OCI-LY3 (cell line): ENCODE results near the gene AGBL1.

Experiments
- H2AFZ ChIP-seq: fragments of 200-600, 300-600 bp; shearing (Covaris generic); 2 replicates; pipeline ENCODE4 v1.6.0; 2014; ENCODE audit warnings: antibody characterized with exemption, low read depth, low read length
- H3K27ac ChIP-seq: fragments of 200-600, 300-600 bp; sonication (generic); 2 replicates; pipeline ENCODE4 v1.5.1; 2014; ENCODE audit warnings: mild to moderate bottlenecking, low read length, moderate library complexity, mixed read lengths
- H3K27me3 ChIP-seq: fragments of 200-600, 300-600 bp; sonication (generic); 2 replicates; pipeline ENCODE4 v1.6.1; 2014; ENCODE audit warnings: low read depth, low read length, mixed read lengths
- H3K36me3 ChIP-seq: fragments of 200-600, 300-600 bp; sonication (generic); replicated peaks from 2 replicates; pipeline ENCODE3; 2014; ENCODE audit warnings: low read depth, low read length, mixed read lengths
- H3K4me1 ChIP-seq: fragments of 300-600, 200-600 bp; sonication (generic); 2 replicates; pipeline ENCODE4 v1.6.1; 2014; ENCODE audit warnings: low read length, mixed read lengths
- H3K4me2 ChIP-seq: fragments of 200-600, 300-600 bp; sonication (generic); 2 replicates; pipeline ENCODE4 v1.6.1; 2014; ENCODE audit warnings: low read length, mixed read lengths
- H3K4me3 ChIP-seq: fragments of 300-600, 200-600 bp; sonication (generic); 2 replicates; pipeline ENCODE4 v1.5.1; 2014; ENCODE audit warnings: antibody characterized with exemption, mild to moderate bottlenecking, low read length, moderate library complexity
- H3K79me2 ChIP-seq: fragments of 300-600, 200-600 bp; shearing (Covaris generic); 2 replicates; pipeline ENCODE4 v1.6.1; 2014; ENCODE audit warnings: mild to moderate bottlenecking, low read length, mixed read lengths
- H3K9ac ChIP-seq: fragments of 300-600, 200-600 bp; shearing (Covaris generic); 2 replicates; pipeline ENCODE4 v1.6.0; 2014; ENCODE audit warnings: mild to moderate bottlenecking, low read length, moderate library complexity
- H3K9me3 ChIP-seq: fragments of 200-600, 300-600 bp; shearing (Covaris generic); 2 replicates; pipeline ENCODE4 v1.6.1; 2014; ENCODE audit warnings: low read length, mixed read lengths; ENCODE audit not compliant: insufficient read depth
- H4K20me1 ChIP-seq: fragments of 200-600, 300-600 bp; sonication (generic); 2 replicates; pipeline ENCODE4 v1.6.1; 2016; ENCODE audit warnings: low read length, mixed read lengths; ENCODE audit not compliant: insufficient read depth
- CTCF ChIP-seq: fragments of 200-600, 300-600 bp; sonication (generic); IDR thresholded peaks from 2 replicates; pipeline ENCODE4 v1.5.1; 2014; ENCODE audit warnings: antibody characterized with exemption, low read length, low read depth
- EZH2phosphoT487 ChIP-seq: fragments of 200-600 bp; shearing (Covaris generic); IDR thresholded peaks from 2 replicates; pipeline ENCODE4 v1.6.1; 2018; ENCODE audit warnings: antibody characterized with exemption, mixed run types, low read depth

AGBL1 gene

GRCh38 chr15:86762874-86763273, 683.2 kb downstream of the AGBL1 start:
- Histone ChIP-seq H3K9ac (no peak overlapping the region), H4K20me1 (no peaks in the 10 kb centered on the region), H3K4me3 (no peak overlapping the region), H3K36me3 (no peaks in the 10 kb centered on the region), H3K4me2 (no peak overlapping the region), H2AFZ (no peak overlapping the region), H3K27me3 (no peaks in the 10 kb centered on the region), H3K79me2 (no peaks in the 10 kb centered on the region), H3K27ac (no peak overlapping the region), H3K4me1 (no peaks in the 10 kb centered on the region), H3K9me3 (no peaks in the 10 kb centered on the region)
- no peak for TF ChIP-seq EZH2phosphoT487
- no peak for TF ChIP-seq CTCF

GRCh38 chr15:86764021-86764420, 684.4 kb downstream of the AGBL1 start:
- Histone ChIP-seq H3K4me1 (no peaks in the 10 kb centered on the region), H4K20me1 (no peaks in the 10 kb centered on the region), H3K27ac (no peak overlapping the region), H3K4me2 (no peak overlapping the region), H3K36me3 (no peaks in the 10 kb centered on the region), H3K79me2 (no peaks in the 10 kb centered on the region), H3K27me3 (no peaks in the 10 kb centered on the region), H3K9me3 (no peaks in the 10 kb centered on the region), H3K9ac (no peak overlapping the region), H2AFZ (no peak overlapping the region), H3K4me3 (no peak overlapping the region)
- TF ChIP-seq EZH2phosphoT487 (no peak), CTCF (no peak)

GRCh38 chr15:86765281-86765680, 685.6 kb downstream of the AGBL1 start:
- Histone ChIP-seq H3K27ac (no peak overlapping the region), H3K36me3 (no peaks in the 10 kb centered on the region), H3K4me1 (no peaks in the 10 kb centered on the region), H3K4me3 (no peak overlapping the region), H3K79me2 (no peaks in the 10 kb centered on the region), H2AFZ (no peak overlapping the region), H3K9me3 (no peaks in the 10 kb centered on the region), H3K4me2 (no peak overlapping the region), H3K9ac (no peak overlapping the region), H3K27me3 (no peaks in the 10 kb centered on the region), H4K20me1 (no peaks in the 10 kb centered on the region)
- no peak for TF ChIP-seq CTCF
- no peak for TF ChIP-seq EZH2phosphoT487

- H3K4me2 ChIP-seq: no peak overlapping the region
- no peaks in the 10 kb centered on the region for H4K20me1 ChIP-seq
- no peaks in the 10 kb centered on the region for H3K4me1 ChIP-seq
- H3K4me3 ChIP-seq: no peak overlapping the region
- H3K9me3 ChIP-seq: no peaks in the 10 kb centered on the region
- H3K9ac ChIP-seq: no peak overlapping the region
- no peaks in the 10 kb centered on the region for H3K36me3 ChIP-seq
- no peaks in the 10 kb centered on the region for H3K27me3 ChIP-seq
- H3K27ac ChIP-seq: no peak overlapping the region
- TF ChIP-seq EZH2phosphoT487 (no peak), CTCF (no peak)
- no peak overlapping the region for H2AFZ ChIP-seq
- H3K79me2 ChIP-seq: no peaks in the 10 kb centered on the region
These were observed 692.8 kb downstream of the AGBL1 start for GRCh38 chr15:86772369-86773059.
